ENCODE data around the gene KLK3.

DNA sequence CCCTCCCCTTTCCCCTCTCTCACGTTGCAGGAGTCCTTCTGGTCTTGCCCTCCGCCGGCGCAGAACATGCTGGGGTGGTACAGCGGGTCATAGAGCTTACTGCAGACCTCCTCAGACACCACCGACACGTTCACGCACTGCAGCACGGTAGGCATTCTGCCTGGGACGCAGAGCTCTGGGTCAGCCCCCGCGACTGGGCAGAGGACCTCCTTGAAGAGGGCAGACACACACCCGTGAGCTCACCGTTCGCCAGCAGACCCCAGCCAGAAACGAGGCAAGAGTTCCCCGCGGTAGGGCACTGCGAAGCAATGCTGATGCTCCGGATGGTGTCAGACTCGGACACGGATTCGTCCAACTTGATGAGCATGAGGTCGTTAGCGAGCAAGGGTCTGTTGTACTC is 53.6 kb downstream of the KLK3 start:
- TF ChIP-seq CTCF (IDR thresholded peaks at IDR 0.05; ENCODE audit: insufficient read depth, low read length, poor library complexity, severe bottlenecking) (no peak), EZH2phosphoT487 (conservative IDR thresholded peaks at IDR 0.05; ENCODE audit: low read length) (no peak)
